ENCODE data around the gene CACFD1.

Gene CACFD1

DNA sequence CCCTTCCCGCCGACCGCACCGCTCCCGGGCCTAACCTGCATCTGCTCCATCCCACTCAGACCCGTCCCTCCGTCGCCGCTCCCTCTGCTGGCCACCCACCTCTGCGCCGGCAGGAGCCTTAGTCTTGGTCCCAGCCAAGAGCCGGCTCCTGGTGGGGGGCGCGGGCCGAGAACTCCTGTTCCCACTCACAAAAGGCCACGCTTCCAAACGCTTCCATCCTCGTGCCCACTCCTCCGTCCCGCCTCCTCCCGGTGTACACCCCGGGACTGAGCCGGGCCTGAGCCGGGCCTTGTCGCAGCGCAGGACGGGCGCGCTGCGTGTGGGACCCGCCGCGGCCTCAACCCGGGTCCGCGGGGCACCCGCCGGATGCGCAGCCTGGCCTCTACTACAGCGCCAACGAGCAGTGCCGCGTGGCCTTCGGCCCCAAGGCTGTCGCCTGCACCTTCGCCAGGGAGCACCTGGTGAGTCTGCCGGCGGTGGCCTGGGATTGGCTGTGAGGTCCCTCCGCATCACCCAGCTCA lies 30.1 kb upstream of the CACFD1 start:
- DNase-seq (ENCODE audit: low read depth): no peak
- H3K4me3 ChIP-seq (ENCODE audit: low read depth, low read length): no peak overlapping the region

DNA sequence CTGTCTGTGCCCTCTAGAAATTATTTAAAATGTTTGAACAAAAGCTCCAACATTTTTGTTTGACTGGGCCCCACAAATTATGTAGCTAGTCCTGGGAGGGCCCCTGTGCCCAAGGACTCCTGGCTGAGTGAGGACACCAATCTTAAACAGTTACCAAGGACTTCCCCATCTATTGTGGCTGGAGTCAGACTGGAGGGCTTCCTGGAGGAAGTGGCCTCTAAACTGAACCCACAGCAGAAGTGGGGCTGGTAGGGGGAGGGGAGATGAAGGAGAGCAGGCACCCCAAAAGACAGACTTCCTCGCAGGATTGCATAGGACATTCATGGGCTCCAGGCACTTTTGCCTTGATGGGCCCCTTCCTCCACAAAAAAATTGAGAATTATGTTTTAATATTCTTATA lies 29.5 kb upstream of the CACFD1 start:
- no peak for DNase-seq (ENCODE audit: low read depth)
- no peak overlapping the region for H3K4me3 ChIP-seq (ENCODE audit: low read depth, low read length)
- TF ChIP-seq, protein P1, sequence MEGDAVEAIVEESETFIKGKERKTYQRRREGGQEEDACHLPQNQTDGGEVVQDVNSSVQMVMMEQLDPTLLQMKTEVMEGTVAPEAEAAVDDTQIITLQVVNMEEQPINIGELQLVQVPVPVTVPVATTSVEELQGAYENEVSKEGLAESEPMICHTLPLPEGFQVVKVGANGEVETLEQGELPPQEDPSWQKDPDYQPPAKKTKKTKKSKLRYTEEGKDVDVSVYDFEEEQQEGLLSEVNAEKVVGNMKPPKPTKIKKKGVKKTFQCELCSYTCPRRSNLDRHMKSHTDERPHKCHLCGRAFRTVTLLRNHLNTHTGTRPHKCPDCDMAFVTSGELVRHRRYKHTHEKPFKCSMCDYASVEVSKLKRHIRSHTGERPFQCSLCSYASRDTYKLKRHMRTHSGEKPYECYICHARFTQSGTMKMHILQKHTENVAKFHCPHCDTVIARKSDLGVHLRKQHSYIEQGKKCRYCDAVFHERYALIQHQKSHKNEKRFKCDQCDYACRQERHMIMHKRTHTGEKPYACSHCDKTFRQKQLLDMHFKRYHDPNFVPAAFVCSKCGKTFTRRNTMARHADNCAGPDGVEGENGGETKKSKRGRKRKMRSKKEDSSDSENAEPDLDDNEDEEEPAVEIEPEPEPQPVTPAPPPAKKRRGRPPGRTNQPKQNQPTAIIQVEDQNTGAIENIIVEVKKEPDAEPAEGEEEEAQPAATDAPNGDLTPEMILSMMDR (IDR thresholded peaks at IDR 0.05; ENCODE audit: low read depth, low read length, missing control alignments): no peak

More for the DNA sequence above, 30.1 kb upstream of the CACFD1 start:
- TF ChIP-seq, protein P1 (IDR thresholded peaks at IDR 0.05; ENCODE audit: low read depth, low read length, missing control alignments): no peak

DNA sequence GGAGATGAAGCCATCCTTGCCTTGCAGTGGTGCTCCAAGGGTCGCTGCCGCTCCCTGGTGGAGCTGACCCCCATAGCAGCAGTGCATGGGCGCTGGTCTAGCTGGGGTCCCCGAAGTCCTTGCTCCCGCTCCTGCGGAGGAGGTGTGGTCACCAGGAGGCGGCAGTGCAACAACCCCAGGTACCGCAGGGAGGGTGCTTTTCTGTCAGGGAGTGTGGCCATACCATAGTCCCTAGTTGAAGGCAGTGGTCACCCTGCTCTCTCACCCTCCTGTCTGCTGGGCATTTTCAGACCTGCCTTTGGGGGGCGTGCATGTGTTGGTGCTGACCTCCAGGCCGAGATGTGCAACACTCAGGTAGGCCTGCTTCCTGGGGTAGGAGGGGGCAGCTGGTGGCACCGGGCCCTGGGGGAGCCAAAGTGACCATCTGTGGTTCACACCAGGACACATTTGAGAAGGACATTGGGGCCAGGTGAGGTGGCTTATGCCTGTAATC lies 26.4 kb upstream of the CACFD1 start:
- TF ChIP-seq, protein P1 (IDR thresholded peaks at IDR 0.05; ENCODE audit: low read depth, low read length, missing control alignments): no peak
- H3K4me3 ChIP-seq (ENCODE audit: low read depth, low read length): no peak overlapping the region
- DNase-seq (ENCODE audit: low read depth): no peak

DNA sequence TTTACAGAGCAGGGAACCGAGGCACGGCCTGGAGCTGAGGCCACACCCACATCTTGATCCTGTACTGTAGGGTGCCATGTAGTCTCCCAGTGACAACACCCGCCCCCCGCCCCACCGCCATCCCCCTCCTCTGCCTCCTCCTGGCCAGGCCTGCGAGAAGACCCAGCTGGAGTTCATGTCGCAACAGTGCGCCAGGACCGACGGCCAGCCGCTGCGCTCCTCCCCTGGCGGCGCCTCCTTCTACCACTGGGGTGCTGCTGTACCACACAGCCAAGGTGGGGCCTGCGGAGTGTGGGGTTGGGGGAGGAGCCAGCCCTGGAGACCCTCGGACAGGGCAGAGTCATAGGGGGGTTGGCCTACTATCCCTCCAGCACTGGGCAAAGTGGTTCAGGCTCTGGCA lies 23.1 kb upstream of the CACFD1 start:
- TF ChIP-seq, protein P1 (IDR thresholded peaks at IDR 0.05; ENCODE audit: low read depth, low read length, missing control alignments): no peak
- no peak overlapping the region for H3K4me3 ChIP-seq (ENCODE audit: low read depth, low read length)
- DNase-seq (ENCODE audit: low read depth): no peak

DNA sequence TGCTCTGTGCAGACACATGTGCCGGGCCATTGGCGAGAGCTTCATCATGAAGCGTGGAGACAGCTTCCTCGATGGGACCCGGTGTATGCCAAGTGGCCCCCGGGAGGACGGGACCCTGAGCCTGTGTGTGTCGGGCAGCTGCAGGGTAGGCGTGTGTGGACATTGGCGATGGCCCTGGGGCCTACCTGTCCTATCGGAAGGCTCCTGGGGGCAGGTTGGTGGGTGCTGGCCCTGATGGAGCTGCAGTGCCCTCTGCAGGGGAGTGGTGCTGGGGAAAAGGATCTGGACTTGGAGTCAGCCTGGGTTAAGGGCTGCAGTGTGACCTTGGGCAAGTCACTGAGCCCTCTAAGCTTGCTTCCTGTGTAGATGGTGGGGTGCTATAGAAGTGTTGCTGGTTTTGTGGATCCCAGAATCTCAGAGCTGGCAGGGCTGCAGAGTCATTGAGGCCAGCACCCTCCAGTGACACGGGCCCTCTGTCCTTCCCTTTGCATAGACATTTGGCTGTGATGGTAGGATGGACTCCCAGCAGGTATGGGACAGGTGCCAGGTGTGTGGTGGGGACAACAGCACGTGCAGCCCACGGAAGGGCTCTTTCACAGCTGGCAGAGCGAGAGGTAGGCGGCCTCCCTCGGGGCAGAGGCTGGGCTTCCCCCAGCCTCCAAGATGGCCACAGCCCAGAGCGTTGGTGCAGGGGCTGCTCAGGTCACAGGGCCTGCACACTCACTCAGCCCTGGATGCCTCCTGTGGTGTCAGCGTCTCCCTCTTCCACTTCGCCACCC lies 21.8 kb upstream of the CACFD1 start:
- H3K4me3 ChIP-seq (ENCODE audit: low read depth, low read length): no peak overlapping the region
- DNase-seq (ENCODE audit: low read depth): no peak
- TF ChIP-seq, protein P1 (IDR thresholded peaks at IDR 0.05; ENCODE audit: low read depth, low read length, missing control alignments): peak; percentile 62

DNA sequence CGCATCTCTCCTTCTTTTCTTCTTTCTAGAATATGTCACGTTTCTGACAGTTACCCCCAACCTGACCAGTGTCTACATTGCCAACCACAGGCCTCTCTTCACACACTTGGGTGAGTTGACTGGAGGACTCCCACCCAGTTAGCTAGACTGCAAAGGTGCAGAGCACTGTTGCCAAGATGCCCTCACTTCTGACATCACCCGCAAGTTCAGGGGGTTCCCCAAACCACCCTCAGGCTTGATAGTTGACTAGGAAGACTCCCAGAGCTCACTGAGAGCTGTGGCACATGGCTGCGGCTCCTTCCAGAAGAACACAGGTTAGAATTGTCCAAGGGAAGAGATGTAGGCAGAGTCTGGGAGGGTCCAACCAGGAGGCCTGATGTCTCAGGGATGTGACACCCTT lies 20.4 kb upstream of the CACFD1 start:
- no peak overlapping the region for H3K4me3 ChIP-seq (ENCODE audit: low read depth, low read length)
- TF ChIP-seq, protein P1 (IDR thresholded peaks at IDR 0.05; ENCODE audit: low read depth, low read length, missing control alignments): no peak
- DNase-seq (ENCODE audit: low read depth): no peak
